GM19043 (cell line): ENCODE results near the gene CTNNA3.
"Not testable (repeated sequence)": the region's sequence is repeated elsewhere in the genome, so short reads cannot be mapped to it uniquely, and the experiment has no call there.

ENCODE experiments used
- ATAC-seq: cut with Tn5 transposase; IDR thresholded peaks from one replicate; pipeline ENCODE4 v1.9.1; 2021; ENCODE audit warnings: low read depth; ENCODE audit not compliant: unreplicated experiment

CTNNA3 gene

DNA sequence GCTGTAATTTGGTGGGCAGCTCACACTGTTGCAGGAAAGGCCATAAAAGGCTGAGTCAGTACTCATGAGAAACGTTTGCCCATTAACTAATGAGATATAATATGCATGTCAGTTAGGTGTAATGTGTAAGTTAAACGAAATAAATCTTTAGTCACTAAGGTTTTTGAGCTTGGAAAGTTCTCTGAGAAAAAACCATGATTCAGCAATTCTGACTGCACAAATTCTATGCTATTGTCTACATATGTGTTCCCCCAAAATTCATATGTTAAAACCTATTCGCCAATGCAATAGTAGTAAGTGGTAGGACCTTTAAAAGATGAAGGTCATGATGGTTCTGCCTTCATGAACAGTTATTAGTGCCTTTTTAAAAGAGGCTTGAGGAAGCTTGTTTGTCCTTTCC is 1329.8 kb downstream of the CTNNA3 start:
- no peak for ATAC-seq

DNA sequence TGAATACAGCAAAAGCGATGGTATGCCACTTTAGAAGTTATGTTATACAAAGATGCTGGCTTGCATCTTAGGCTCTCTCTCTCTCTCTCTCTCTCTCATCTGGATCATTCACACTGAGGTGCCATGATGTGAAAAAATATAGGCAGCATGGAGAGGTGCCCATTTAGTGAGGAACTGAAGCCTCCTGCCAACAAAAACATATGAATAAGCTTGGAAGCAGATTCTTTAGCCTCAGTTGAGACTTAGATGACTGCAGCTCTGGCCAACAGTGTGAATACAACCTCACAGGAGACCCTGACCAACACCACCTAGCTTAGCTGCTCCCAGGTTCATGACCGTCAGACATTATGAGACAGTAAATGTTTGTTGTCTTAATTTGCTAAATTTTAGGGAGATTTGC is 1330.3 kb downstream of the CTNNA3 start:
- ATAC-seq: no peak

DNA sequence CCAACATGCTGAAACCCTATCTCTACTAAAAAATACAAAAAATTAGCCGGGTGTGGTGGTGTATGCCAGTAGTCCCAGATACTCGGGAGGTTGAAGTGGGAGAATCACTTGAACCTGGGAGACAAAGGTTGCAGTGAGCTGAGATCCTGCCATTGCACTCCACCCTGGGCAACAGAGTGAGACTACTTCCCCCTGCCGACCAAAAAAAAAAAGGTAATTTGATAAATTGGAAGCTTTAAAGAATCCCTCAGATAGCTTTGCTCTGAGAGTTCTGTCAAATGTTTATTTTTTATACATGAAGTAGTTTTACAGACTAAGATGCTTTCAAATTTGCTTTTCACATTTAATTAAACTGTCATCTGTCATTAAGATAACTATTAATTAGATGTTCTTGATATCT is 1333.5 kb downstream of the CTNNA3 start:
- no peak for ATAC-seq

DNA sequence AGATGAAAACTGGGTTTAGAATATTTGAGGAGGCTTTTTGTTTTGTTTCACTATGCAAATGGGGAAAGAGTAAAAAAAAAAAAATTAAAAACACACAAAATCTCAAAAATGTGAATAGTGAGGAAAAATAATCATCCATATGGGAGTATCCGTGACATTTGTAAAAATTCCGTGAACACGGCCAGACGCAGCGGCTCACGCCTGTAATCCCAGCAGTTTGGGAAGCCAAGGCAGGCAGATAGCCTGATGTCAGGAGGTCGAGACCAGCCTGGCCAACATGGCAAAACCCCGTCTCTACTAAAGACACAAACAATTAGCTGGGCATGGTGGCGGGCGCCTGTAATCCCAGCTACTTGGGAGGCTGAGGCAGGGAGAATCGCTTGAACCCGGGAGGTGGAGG is 1342.2 kb downstream of the CTNNA3 start:
- ATAC-seq: not testable (repeated sequence)

DNA sequence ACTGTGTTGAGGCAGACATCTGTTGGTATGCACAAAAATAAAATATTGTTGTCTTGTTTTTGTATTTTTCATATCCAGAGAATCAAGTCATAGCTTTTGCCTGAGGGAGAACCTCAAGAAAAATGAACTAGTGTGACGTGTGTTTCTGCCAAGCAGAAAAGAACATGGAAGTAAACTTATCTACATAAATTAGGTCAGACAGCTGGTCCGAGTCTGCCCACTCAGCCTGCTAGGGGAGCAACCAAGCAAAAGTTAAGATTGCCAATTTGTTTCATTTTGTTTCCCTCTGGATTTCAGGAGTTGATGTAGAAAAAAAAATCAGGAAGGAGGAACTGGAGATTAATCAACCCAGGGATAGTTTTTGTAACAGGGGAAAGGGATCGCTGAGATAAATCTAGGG is 1342.6 kb downstream of the CTNNA3 start:
- no peak for ATAC-seq

DNA sequence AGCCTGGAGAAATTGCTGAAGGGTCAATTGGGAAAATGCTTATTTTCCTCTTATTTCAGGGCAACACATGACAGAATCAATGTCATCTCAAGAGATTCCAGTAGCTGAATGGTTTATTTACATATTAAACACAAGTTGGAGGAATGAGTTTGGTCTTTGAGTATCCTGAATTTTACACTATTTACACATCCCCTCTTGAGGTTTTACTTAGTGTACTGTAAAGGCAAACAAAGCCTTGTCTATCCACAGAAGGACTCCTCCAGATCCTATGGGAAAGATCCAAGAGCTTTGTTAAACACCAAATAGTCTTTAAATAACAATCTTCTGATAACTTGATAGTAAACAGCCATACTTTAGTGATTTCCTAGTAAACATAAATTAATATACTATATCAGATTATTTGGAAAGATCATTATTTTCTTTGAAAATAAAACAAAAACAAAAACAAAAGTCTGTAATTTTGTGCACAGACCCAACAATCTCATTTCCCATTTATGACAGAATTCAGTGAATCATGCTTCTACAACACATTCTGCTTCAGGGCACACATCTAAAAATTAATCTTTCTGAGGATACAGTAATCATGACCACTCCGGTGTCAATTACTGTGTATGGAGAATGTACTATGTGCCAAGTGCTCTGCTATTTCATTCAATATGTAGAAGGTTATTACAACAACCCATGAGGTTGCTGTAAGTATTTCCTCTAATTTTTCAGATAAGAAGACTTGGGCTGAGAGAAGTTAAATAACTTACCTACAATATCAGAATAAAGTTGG is 1345.2 kb downstream of the CTNNA3 start:
- ATAC-seq: no peak

DNA sequence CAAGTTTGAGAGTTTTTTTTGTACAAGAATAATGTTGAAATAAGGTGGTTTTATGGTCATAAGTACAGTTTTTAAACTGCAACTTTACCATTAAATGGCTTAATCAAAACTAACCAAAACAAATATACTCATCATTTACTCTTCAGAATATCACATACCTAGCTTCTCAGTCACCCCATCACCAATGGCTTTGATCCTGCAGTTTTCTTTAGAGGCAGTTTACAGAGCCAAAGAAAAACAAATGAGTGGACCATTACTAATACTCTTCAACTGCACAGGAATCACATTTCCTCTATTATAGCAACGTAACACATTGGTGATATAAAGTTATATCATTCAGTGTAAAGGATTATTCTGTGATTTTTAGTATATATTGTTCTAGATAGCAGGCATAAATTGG is 1346.3 kb downstream of the CTNNA3 start:
- no peak for ATAC-seq

DNA sequence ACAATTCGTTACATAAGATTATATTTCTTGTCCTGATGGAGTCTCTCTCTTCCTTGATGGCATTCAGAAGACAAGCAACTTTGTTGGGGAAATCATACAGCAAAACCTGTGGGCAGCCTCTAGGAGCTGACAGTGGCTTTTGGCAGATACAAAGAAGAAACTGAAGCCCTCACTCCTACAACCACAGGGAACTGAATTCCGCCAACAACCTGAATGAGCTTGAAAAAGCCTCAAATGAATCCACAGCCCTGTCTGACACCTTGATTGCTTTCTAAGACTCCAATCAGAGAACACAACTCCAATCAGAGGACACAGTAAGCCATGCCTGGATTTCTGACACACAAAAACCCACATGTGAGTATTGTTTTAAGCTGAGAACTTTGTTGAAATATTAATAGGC is 1346.9 kb downstream of the CTNNA3 start:
- no peak for ATAC-seq

DNA sequence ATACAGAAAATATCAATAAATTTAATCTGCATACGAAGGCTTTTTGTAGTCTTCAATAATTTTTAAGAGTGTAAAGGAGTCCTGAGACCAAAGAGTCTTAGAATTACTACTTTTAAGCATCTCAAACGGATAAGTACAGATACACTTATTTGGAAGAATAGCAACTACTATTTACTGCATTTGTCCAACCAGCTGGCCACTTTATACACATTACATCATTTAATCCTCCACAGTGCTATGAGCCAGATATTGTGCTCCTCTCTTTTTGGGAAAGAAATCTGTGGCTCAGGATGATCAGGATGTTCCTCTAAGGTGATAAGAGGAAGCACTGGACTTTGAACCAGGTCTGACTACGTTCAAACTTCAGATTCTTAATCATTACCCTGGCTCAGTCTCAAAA is 1358.8 kb downstream of the CTNNA3 start:
- ATAC-seq: no peak

DNA sequence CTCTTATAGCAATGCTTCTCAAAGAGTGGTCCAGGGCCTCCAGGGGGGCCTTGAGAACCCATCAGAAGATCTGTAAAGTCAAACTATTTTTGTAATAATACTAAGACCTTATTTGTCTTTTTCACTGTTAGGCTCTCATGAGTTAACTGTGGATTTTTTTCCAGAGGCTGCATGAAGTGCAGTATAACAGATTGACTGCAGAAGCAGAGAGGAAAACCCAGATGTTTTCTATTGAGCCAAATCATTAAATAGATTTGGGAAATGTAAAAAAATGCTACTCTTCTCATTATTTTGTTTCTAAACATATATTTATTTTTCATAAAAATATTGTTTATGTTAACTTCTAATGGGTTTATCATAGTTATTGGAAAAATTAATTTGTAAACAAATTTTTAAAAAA is 1359.2 kb downstream of the CTNNA3 start:
- no peak for ATAC-seq

DNA sequence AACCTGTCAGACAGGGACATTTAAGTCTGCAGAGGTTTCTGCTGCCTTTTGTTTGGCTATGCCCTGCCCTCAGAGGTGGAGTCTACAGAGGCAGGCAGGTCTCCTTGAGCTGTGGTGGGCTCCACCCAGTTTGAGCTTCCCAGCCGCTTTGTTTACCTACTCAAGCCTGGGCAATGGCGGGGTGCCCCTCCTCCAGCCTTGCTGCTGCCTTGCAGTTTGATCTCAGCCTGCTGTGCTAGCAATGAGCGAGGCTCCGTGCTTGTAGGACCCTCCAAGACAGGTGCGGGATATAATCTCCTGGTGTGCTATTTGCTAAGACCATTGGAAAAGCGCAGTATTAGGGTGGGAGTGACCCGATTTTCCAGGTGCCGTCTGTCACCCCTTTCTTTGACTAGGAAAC is 1360.2 kb downstream of the CTNNA3 start:
- not testable (repeated sequence) for ATAC-seq

DNA sequence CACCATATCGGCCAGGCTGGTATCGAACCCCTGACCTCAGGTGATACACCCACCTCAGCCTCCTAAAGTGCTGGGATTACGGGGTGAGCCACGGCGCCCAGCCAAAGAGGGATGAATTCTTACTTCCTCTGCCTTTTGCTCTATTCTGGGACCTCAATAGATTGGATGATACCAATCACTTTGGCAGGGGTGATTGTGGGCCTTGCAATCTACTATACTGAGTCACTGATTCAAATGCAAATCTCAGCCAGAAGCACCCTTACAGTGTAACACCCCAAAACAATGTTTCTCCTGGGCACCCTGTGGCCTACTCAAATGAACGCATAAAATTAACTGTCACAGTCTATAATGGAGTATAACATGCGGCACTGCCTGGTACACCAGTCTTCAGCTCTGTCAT is 1366.8 kb downstream of the CTNNA3 start:
- no peak for ATAC-seq

DNA sequence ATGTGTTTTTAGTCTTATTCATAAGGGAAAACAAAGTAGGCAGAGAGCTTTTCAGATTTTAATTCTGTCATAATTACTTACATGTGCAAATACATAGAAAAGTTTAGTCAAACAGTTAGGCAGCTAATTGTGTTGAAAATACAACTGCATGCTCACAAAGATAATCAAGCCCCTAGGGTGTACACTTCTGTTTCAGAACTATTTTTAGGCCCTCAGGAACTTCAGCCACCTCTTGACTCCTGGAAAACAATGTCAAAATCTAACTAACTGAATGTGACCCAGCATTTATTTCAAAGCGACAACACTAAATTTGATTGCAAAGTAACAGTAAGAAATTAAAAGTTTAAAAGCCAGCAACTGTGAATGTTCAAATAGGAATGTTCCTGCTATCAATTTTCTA is 1369.1 kb downstream of the CTNNA3 start:
- no peak for ATAC-seq

DNA sequence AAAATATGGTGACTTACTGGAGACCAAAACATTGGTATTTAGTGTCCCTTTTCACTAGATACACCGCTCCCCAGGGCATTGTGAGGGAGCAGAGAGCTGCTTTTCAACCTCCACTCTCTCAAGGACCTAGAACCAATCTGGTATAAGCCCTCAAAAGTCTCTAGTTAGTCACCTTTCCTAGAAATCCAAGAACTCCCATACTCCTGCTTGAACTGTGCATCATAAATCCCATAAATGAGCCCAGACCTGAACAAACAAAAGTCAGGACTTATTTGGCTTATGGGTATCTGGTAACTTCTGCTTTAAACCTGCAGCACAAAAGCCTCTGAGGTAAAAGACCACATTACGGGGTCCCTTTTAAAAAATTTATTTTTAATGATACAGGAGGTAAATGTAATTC is 1373.2 kb downstream of the CTNNA3 start:
- ATAC-seq: no peak

DNA sequence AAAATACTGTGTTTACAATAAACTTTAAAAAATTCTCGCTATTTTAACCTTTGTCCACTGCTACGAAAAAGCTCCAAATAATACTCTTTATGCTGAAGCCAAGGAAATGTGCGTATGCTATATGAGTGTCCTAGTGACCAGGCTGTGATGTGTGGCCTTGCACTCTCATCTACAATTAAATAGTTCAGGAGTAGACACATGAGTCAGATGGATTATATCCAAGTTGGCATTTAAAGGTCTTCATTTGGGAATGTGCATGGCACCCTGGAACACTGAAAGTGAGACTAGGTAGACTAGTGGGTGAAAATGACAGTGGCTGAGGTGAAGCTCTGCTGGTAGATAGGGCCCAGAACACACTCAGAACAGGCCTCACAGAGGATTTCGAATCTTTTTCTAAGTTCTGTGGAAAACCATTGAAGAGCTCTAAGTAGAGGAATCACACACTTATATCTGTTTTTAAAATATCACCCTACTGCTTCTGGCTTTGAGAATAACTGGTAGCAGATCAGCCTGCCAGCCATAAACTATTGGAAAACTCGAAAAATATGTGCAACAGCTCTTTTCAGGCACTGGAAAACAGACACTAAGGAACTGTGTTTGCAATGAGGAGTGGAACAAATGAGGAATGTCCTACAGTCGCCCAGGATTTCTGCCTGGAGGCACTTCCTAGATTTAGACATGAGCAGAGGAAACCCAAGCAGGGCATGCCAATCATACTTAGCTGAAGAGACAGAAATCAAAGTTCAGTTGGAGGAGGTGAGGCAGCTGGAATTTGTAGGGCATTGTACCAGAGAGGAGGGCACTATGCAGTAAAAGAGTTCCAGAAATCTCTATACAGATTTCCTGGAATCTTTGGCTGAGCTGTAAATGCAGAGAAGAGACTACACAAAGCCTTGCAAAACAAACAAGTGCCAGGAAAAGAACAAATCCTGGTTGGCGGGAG is 1374.0 kb downstream of the CTNNA3 start:
- ATAC-seq: no peak

DNA sequence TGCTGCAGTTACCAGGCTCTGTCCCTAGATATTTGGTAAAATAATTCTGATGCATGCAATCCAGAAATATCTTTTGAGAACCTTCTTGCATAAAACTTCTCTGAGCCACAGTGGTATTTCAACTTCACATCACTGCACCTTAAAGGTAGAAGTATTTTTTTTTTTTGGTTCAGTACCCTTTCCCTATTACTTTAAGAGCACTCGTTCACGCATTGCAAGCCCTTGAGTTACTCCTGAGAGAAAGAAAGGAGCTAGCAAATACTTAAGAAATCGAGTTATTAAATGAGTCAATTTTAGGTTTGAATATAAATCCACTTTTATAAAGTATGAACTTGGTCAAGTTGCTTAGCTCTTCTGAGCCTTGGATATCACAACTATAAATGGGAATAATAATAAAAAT is 1377.2 kb downstream of the CTNNA3 start:
- ATAC-seq: no peak

DNA sequence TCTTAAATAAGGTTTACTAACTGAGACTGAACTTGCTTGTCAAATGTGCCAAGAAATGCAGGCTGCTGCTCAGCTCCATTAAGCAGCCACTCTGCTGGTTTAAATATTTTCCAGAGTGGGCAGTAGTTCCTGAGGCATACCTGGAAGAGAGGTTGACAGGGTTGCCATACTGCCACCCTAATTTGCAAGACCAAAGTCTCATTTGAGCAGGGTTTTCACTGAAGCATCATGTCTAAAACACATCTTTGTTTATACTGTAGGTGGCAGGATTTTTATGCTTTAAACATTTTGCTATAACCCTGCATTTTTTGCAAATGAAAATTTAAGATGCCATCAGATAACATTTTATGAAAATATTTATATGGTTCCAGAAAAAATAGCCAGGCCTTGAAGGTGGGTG is 1388.2 kb downstream of the CTNNA3 start:
- no peak for ATAC-seq

DNA sequence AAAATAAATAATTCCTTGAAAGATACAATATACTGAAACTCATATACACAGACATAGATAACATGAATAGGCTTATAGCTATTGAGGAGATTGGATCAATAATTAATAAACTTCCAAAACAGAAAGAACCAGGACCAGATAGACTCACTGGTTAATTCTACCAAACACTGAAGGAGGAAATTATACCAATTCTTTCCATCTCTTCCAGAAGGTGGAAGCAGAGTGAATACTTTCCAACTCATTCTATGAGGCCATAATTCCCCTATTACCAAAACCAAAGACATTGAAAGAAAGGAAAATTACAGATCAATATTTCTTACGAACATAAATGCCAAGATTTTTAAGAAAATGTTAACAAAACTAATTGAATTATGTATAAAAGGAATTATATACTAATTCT is 1394.9 kb downstream of the CTNNA3 start:
- no peak for ATAC-seq

DNA sequence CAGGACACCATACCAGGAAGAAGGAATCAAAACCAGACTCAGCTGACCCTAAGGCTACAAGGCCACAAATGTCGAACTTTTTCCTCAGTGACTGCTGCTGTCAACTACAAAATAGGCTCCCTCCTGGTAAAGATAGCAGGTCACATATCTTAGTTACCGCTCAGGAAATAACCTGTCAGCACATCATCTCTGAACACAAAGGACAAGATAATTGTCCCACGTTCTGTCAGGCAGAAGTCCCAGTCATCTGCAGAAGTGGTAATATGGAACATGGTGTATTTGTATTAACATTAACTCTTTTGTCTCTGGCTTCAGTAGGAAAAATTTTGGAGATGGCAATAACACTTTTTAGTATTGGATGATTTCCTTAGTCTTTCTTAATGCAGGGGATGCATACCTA is 1400.4 kb downstream of the CTNNA3 start:
- no peak for ATAC-seq

DNA sequence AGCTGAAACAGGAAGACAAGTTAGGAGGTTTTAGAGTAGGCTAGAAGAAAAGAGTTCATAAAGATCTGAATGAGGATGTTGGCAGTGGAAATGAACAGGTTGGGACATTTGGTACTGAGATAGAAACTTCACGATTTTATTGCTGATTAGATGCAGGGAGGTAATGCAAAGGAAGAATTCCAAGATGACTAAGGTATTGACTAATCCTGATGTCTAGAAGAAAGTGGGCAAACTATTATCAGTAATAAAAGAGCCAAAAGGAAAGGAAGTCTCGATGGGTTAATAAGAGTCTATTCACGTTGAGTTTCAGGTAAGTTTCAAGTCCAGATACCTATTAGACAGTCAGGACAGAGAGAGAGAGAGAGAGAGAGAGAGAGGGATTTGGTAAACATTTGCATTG is 1401.5 kb downstream of the CTNNA3 start:
- ATAC-seq: no peak

DNA sequence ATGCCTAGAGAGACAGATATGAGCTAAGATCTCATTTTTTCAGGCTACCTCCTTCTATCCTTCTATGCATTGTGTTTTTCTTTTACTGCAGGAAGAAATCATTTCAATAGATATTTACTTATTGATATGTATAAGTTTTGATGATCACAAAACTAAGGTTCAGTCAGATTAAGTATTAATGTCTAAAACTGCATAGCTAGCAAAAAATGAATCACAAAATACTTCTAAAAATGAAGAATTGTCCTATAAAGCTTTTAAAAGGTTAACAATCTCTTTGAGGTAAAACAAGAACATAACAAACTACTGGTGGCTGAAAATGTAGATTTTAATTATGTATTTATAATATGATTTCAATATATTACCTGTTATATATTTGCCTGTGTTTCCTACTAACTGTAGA is 1403.1 kb downstream of the CTNNA3 start:
- ATAC-seq: no peak

DNA sequence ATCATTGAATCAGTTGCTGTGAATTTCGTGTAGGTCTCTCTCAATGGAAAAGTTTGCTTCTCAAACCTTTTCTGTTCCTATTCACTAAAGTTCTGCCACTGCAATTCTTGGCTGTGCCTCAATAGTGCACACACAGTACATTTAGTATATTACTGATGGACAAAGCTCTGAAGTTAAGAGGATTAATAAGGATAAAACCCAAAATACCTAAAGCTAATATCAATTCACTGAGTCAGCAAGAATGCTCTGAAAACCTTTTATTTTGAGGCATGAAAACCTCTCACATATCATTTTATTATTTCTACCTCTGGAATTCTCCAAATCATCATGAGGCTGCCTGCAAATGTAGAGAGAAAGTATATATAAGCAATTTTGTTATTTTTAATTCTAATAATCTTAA is 1403.5 kb downstream of the CTNNA3 start:
- no peak for ATAC-seq
